GM10248 (cell line): ENCODE measurements around the gene ARL5A.
"Not testable (repeated sequence)": the region's sequence is repeated elsewhere in the genome, so short reads cannot be mapped to it uniquely, and the experiment has no call there.

ENCODE experiments used
- CTCF ChIA-PET: fragments of 300-600 bp; sonication (Branson Sonifier 250); formaldehyde crosslinking; extraction: SDS; loops from one replicate; lab custom pipeline; 2021; ENCODE audit warnings: antibody characterized with exemption; lab: Yijun Ruan, JAX
- POLR2A ChIA-PET: fragments of 350-650 bp; sonication (Branson Sonifier 250); formaldehyde crosslinking; extraction: SDS; loops from one replicate; lab custom pipeline; 2020; ENCODE audit warnings: antibody characterized with exemption; lab: Yijun Ruan, JAX
- DNase-seq: peaks from one replicate; pipeline ENCODE4 v3.0.0; 2012; ENCODE audit errors: extremely low spot score
- TF ChIP-seq, protein P1 (sequence below): IDR thresholded peaks from 2 replicates; pipeline ENCODE4 v1.5.1; 2012; ENCODE audit warnings: mild to moderate bottlenecking, low read depth; ENCODE audit errors: extremely low read depth, missing control alignments, control extremely low read depth

ARL5A gene

GRCh38 chr2:151795646-151796240 lies 32.5 kb downstream of the ARL5A start:
- ChIA-PET POLR2A (no interaction called here), CTCF (interaction anchor here (2.2 kb wide), 1 partner anchor 11 kb away, joined by 7 read pairs; no protein-coding TSS in a partner anchor)
- no peak for DNase-seq
- TF ChIP-seq, protein P1, sequence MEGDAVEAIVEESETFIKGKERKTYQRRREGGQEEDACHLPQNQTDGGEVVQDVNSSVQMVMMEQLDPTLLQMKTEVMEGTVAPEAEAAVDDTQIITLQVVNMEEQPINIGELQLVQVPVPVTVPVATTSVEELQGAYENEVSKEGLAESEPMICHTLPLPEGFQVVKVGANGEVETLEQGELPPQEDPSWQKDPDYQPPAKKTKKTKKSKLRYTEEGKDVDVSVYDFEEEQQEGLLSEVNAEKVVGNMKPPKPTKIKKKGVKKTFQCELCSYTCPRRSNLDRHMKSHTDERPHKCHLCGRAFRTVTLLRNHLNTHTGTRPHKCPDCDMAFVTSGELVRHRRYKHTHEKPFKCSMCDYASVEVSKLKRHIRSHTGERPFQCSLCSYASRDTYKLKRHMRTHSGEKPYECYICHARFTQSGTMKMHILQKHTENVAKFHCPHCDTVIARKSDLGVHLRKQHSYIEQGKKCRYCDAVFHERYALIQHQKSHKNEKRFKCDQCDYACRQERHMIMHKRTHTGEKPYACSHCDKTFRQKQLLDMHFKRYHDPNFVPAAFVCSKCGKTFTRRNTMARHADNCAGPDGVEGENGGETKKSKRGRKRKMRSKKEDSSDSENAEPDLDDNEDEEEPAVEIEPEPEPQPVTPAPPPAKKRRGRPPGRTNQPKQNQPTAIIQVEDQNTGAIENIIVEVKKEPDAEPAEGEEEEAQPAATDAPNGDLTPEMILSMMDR = no peak

GRCh38 chr2:151794422-151794821 lies 33.8 kb downstream of the ARL5A start:
- POLR2A ChIA-PET, DNase-seq: not testable (repeated sequence)
- CTCF ChIA-PET = interaction anchor here (2.2 kb wide), 1 partner anchor 12 kb away, joined by 7 read pairs; no protein-coding TSS in a partner anchor

DNA sequence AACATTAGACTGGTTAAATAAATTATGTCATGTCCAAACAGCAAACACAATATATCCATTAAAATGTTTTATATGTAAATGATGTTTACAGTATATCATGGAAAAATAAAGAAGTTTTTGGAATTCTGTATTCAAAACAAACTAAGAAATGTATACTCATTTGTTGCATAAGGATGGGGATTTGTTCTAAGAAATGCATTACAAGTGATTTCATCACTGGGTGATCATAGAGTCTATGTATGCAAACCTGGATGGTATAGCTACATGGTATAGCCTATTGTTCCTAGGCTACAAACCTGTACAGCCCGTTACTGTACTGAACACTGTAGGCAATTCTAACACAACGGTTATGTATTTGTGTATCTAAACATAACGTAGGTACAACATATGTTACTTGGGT lies 35.1 kb downstream of the ARL5A start:
- ChIA-PET POLR2A (no interaction called here), CTCF (interaction anchor here (0.9 to 1.3 kb wide), 2 partner anchors 10 to 233 kb away, joined by 3 to 4 read pairs; no protein-coding TSS in a partner anchor)
- TF ChIP-seq, protein P1 = no peak
- no peak for DNase-seq

GRCh38 chr2:151792589-151792988 lies 35.6 kb downstream of the ARL5A start:
- ChIA-PET POLR2A (no interaction called here), CTCF (interaction anchor here (1.1 kb wide), 1 partner anchor 10 kb away, joined by 3 read pairs; no protein-coding TSS in a partner anchor)
- TF ChIP-seq, protein P1 = no peak
- DNase-seq = no peak

GRCh38 chr2:151791545-151791944 lies 36.7 kb downstream of the ARL5A start:
- ChIA-PET POLR2A (no interaction called here), CTCF (interaction anchor here (1.0 to 1.3 kb wide), 3 partner anchors 8 to 11 kb away, joined by 3 to 5 read pairs (median 3); no protein-coding TSS in a partner anchor)
- TF ChIP-seq, protein P1 = no peak
- DNase-seq = no peak

DNA sequence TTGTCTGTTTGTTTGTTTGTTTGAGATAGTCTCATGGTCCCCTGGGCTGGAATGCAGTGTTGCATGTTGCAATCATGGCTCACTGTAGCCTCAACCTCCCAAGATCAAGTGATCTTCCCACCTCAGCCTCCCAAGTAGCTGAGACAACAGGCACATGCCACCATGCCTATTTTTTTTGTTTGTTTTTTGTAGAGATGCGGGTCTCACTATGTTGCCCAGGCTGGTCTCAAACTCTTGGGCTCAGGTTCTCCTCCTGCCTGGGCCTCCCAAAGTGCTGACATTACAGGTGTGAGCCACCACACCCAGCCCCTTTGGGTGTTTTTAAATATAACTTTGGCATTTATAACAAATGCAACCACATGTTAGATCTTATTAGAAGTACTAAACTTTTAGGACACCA lies 37.5 kb downstream of the ARL5A start:
- CTCF ChIA-PET = interaction anchor here (1.3 kb wide), 1 partner anchor 10 kb away, joined by 3 read pairs; no protein-coding TSS in a partner anchor
- POLR2A ChIA-PET = no interaction called here
- TF ChIP-seq, protein P1 = no peak
- DNase-seq = no peak

DNA sequence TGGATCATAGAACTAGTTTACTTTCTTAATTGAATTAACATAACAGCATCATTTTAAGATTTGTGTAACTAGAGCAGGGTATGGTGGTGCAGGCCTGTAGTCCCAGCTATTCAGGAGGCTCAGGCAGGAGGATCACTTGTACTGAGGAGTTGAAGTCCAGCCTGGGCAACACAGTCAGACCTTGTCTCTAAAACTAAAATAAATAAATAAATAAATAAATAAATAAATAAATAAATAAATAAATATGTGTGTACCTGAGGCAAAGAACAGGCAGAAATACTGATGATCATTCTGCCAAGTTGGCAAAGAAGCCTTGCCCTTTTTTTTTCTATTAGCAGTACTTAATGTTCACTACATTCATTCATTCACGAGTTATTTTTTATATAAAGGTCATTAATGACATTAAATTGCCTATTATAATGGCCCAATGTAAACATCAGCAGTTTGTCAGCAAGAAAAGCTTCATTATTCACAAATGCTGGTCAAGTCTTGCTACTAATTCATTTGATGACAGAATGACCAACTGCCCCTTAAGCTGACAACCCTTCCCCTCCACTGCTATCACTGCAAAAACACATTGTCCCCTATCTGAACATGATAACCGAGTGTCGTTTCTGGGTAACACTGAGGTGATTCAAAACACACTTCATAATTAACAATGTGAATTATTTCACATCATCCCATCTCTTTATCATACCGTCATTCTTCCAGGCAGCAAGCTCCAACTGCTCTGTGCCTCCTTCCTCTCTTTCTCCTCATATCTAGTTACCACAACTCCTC lies 39.0 kb downstream of the ARL5A start:
- TF ChIP-seq, protein P1 = no peak
- ChIA-PET POLR2A (no interaction called here), CTCF (interaction anchor here (0.9 to 3.9 kb wide), 6 partner anchors 10 to 233 kb away, joined by 3 to 18 read pairs (median 4); no protein-coding TSS in a partner anchor)
- DNase-seq = no peak
